ENCODE measurements around the gene CUL2.
A peak's percentile ranks its signal among the peaks of the same experiment; 100 is the strongest.
"Not testable (repeated sequence)": the region's sequence is repeated elsewhere in the genome, so short reads cannot be mapped to it uniquely, and the experiment has no call there.

Gene CUL2
- total RNA-seq, result 50.8 to 66.6 (median 57.7) reads per million in 4 experiments

DNA sequence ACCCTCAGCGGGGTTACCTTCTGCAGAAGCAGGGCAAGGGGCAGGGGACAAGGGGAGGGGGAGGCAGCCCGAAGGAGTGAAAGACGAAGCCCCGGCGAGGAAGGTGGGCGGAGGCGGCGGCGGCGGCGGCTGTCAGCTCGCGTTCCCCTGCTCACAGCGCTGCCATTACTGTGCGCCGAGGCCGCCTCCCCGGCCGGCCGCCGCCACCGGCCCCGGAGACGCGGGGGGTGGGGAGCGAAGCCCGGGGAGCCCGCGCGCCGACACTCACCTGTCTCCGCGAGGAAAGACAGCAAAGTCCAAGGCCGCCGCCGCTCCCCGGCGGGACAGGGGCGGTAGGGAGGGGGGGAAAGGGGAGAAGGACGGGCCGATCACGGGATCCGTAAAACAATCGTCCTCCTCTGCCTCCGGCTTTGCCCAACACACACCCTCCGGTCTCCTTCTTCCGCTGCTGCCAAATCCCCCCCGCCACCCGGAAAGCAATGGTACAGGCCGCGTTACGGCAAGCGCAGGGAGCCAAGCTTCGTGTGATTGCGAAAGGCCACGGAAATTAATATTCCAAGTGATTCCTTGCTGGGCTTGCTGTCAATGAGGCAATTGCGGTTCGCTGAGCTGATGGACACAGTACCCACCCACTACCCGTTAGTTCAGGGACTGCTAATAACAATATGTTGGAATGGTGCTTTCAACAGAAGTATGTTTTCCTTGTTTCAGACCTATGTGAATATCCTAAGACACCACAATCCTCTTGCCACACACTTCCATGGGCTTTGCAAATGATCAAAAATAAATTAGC, at the start of gene CUL2:
Gene CUL2, minus strand, starts transcription at position 180 of the 793 bp plus-strand sequence. CDS start 19,024 bp downstream, outside the sequence.
- peak; percentile 87 for DNase-seq

GRCh38 chr10:35136263-35136815, 46.2 kb upstream of the CUL2 start:
- DNase-seq, result no peak

GRCh38 chr10:35135861-35136260, 45.7 kb upstream of the CUL2 start:
- no peak for DNase-seq

DNA sequence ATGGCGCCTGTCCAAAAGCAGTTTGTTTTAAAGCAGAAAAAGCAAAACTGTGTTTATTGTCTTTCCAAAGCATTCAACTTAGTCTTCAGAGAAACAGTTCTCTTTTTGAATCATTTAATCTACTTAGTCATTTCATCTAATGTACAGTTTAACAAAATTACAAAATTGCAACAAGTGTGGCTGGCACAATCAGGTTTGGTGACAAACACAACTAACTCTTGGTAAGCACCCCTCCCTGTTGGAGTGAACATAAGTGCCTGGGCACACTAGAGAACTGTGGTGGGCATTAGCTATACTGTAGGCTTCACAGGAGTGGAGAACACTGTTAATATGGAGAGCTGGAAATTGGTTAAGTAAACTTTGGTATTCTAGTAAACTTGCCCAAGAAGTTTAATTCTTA, 43.4 kb upstream of the CUL2 start:
- no peak for DNase-seq

DNA sequence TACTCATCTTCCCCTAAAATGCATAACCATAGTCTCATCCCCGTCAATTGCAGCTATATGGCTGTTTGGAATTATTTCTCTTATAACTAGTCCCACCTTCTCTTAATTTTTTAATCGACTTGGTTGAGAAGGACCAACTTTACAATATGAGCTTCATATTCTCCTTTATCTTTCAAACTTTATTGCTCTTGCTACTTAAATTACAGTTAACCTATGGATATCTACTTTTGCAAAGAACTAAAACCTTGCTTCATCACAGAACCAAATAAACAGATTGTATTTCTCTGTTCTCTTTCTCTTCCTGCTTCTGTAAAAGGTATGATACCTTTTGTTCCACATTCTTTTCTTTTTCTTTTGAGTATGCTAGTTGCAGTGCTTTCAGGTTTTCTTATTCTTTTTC, 42.6 kb upstream of the CUL2 start:
- DNase-seq, result no peak

GRCh38 chr10:35130663-35131062, 40.5 kb upstream of the CUL2 start:
- no peak for DNase-seq

DNA sequence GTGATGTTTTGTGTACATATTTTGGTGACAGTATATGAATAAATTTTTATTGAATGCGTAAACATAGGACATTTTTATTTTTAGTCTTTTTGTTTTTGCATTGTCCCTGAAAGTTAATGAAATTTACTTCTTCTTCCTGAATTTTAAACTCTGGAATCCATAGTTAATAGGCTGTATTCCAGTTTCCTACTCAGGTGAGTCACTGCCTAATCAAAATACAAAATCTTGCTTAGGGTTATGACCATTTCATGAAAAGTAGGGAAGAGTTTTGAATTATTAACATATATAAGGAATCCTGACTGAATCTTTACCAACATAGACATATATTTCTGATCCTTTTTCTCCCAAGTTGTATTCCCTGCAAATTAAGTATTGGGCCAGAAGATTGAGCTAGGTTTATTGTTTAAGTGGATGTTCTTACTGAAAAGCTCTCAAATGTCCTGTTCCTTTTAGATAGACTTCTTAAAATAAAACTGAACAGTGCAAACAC, 39.1 kb upstream of the CUL2 start:
- DNase-seq, result no peak

GRCh38 chr10:35127289-35127891, 37.2 kb upstream of the CUL2 start:
- peak; percentile 54 for DNase-seq

DNA sequence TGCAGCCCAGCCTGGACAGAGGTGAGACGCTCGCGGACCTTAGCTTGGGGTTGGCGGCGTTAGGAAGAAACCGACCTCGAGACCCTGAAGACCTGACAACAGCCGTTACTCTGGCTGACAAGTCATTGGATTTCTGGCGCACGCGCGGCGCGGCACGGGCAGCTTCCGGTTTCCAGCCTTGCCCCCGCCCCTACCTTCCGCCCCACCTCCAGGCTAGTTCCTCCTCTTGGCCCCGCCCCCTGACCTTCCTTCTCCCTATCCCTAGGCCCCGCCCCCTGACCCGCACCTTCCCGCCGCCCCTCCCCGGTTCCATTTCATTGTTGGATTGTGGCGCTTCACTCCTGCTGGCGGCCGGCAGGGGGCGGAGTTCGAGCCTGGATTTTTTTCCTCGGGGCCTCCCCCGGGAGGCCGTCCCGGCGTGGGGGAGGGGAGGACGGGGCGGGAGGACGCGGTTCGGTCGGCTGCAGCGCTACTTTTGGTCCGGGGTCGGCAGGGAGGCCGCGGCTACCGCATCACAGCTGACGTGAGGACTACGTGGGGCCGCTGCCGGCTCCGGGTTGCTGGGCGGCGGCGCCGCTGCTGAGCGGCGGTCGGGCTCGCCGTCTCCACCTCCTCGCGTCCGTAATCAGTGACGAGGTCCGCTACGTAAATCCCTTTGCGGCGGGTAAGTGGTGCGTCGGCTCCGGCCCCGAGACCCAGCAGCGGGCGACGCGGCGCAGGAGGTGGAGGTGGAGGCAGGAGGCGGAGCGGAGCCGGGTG, 36.6 kb upstream of the CUL2 start, which contains the start of gene CREM:
Gene CREM, plus strand, starts transcription at position 317 of the 759 bp plus-strand sequence. CDS start 10,990 bp downstream, outside the sequence.
- DNase-seq, result peak; percentile 99

DNA sequence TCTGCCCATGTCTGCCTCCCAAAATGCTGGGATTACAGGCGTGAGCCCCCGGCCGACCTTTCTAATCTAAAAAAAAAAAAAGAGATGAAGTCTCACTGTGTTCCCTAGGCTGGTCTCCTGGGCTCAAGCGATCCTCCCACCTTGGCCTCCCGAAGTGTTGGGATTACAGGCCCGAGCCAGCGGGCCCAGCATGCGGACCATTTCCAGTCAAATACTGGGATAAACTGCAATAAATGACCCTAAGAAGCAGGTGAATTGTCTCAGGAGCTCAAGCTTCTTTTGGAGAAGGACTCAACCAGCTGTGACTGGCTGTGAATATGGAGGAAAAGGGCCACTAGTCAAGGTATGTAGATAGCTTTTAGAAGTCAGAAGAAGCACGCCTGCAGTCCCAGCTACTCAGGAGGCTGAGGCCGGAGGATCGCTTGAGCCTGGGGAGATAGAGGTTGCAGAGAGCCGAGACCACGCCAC, 36.0 kb upstream of the CUL2 start:
- no peak for DNase-seq

DNA sequence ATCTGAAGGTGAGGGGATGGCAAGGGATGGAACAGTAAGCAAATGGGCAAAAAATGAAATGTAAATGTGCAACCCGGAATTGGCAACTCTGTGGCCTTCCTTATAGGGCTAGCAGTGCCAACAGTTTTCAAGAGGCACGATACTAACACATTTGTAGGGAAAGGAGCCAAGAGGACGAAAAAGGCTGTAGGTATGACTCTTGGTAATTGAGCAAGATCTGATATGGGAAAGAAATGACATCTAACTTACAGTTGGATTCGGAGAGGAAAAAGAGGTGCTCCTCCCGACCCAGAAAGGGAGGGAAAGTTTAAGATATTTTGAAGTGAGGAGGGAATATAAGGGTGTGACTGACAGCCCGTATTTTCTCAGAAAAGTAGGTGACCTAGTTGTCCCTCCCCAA, 34.4 kb upstream of the CUL2 start:
- no peak for DNase-seq

DNA sequence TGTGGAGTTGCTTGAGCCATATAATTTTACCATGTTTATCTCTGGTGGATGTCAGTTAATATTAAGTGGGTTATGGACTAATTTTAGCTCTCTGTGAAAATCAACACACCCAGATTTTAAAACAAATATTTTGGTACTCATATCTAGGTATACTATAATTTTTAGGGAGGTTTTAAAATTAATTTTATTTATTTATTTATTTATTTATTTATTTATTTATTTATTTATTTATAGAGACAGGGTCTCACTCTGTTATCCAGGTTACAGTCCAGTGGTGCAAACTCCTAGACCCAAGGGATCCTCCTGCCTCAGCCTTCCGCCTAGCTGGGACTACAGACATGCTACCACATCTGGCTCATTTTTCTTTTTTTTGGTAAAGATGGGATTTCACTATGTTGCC, 29.2 kb upstream of the CUL2 start:
- DNase-seq, result no peak

- DNase-seq, result no peak
These were observed 22.4 kb upstream of the CUL2 start for GRCh38 chr10:35112571-35112970.

GRCh38 chr10:35103882-35104281, 13.7 kb upstream of the CUL2 start:
- DNase-seq, result no peak

DNA sequence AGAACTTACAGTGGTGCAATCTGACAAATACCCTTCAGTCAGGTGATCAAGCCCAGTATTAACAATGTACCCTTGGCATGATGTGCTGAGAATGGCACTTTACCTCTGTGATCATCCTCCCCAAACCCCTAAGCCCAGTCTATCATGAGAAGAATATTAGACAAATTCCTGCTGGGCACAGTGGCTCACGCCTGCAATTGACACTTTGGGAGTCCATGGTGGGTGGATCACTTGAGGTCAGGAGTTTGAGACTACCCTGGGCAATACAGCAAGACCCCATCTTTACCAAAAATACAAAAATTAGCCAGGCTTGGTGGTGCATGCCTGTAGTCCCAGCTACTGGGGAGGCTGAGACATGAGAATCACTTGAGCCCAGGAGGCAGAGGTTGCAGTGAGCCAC, 7.4 kb upstream of the CUL2 start:
- DNase-seq, result no peak

DNA sequence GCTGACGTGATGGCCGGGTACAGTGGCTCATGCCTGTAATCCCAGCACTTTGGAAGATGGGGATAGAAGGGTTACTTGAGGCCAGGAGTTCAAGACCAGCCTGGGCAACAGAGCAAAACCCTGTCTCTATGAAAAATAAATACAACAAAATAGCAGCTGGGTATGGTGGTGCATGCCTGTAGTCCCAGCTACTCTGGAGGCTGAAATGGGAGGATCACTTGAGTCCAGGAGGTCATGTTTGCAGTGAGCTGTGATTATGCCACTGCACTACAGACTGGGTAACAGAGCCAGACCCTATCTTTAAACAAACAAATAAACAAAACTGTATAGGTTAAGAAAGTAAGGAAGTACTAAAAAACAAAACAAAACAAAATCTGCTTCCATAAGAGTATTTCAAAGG, 6.2 kb upstream of the CUL2 start:
- DNase-seq, result no peak

DNA sequence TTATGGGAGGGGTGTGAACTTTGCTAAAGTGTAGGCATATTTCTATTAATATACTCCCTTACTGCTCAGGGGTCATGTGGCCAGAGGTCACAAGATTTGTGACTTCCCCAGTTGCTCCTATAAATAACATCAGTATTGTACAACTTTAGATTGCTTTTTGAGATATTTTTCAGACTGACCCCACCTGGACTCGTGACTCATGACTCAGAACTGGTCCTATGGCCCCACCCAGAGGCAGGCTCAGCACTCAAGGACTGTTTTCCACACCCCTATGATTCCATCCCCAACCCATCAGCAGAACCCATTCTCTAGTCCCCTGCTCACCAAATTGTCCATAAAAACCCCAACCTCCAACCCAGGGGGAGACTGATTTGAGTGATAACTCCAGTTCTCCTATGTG, 2.7 kb upstream of the CUL2 start:
- no peak for DNase-seq

GRCh38 chr10:35091994-35092790, 2.1 kb upstream of the CUL2 start:
- no peak for DNase-seq

DNA sequence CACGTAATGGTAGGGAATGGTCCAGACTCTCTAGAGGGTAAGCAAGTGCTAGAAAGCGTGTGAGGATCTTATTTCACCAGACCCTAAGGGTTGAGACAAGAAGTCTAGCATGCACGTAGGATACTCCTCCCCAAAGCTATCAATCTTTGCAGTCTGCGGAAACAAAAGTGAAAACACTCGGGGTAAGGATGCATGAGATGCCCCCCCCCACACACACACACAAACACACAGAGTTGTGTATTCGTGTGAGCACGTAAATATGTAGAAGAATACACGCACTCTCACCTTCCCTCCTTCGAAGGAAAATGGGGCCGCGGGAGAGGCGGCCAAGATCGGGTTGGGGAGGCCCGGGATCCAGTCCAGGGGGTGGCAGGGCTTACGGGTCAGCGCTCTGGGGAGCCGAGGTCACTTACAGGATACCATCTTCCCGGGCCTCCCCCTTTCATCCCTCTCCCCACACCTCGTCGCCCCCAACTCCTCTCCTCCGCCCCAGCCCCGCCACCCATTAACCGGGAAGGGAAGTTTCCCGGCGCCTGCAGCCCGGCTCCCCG, 455 bp downstream of the CUL2 start:
- no peak for DNase-seq

- no peak for DNase-seq
These were observed 6.9 kb downstream of the CUL2 start for GRCh38 chr10:35083242-35083641.

DNA sequence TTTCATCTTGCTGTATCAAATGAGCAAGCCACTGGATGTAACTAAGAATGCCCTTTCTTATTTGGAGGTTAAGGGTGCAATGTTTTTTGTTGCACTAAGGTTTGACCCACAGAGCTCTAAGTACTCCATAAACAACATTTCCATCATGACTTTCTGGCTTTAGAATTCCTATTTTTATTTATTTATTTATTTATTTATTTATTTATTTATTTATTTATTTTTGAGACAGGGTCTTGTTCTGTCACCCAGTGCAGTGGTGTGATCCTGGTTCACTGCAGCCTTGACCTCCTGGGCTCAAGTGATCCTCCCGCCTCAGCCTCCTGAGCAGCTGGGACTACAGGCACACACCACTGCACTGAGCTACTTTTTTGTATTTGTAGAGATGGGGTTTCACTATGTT, 9.9 kb downstream of the CUL2 start:
- DNase-seq, result not testable (repeated sequence)

DNA sequence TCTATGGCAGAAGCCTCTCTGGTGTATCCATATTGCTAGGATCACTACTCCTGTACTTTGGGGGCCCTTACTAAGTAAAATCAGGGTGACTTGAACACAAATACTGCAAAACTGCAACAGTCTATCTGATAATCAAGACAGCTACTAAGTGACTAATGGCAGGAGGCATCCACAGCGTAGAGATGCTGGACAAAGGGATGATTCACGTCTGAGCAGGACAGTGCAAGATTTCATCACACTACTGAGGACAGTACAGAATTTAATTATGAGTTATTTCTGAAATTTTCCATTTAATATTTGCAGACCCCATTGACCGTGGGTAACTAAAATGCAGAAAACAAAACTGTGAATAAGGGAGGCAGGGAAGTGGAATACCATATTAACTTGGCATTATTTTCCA, 10.4 kb downstream of the CUL2 start:
- no peak for DNase-seq
